Muscle layer of duodenum (tissue), 2 donors: Measurements from ENCODE around the gene PKM.

Experiments used
- H3K27ac ChIP-seq: one replicate; pipeline ENCODE4 v1.7.0; 2013; ENCODE audit warnings: mild to moderate bottlenecking, low read length
- H3K27me3 ChIP-seq: one replicate; pipeline ENCODE4 v1.7.0; 2013; ENCODE audit warnings: low read depth, mild to moderate bottlenecking, control low read depth, low read length
- H3K36me3 ChIP-seq, 2 donors: one replicate each; pipeline ENCODE4 v1.7.0; 2013; ENCODE audit warnings: low read length in 2 of 2, control low read depth in 1 of 2, mild to moderate bottlenecking in 1 of 2; ENCODE audit not compliant: insufficient read depth in 2 of 2, control insufficient read depth in 1 of 2
- H3K4me1 ChIP-seq, 2 donors: one replicate each; pipeline ENCODE4 v1.7.0; 2013; ENCODE audit warnings: low read length in 2 of 2, mild to moderate bottlenecking in 2 of 2, control low read depth in 1 of 2, moderate library complexity in 1 of 2; ENCODE audit not compliant: insufficient read depth in 2 of 2, control insufficient read depth in 1 of 2
- H3K4me3 ChIP-seq, 2 donors: one replicate each; pipeline ENCODE4 v1.7.0; 2013; ENCODE audit warnings: low read length in 2 of 2, low read depth in 1 of 2, mild to moderate bottlenecking in 1 of 2
- H3K9me3 ChIP-seq, 2 donors: one replicate each; pipeline ENCODE4 v1.7.0; 2013; ENCODE audit warnings: low read length in 2 of 2, control low read depth in 1 of 2, mild to moderate bottlenecking in 1 of 2; ENCODE audit not compliant: control insufficient read depth in 1 of 2
- donor health status: healthy.

PKM gene

GRCh38 chr15:72199721-72200212, 31.2 kb downstream of the PKM start:
- H3K4me1 ChIP-seq, result peaks cover 6 to 23% of the 10 kb centered on the region in 2 donors
- no peak overlapping the region for H3K27ac ChIP-seq
- no peaks in the 10 kb centered on the region for H3K27me3 ChIP-seq
- no peaks in the 10 kb centered on the region for H3K9me3 ChIP-seq
- no peak overlapping the region for H3K4me3 ChIP-seq
- H3K36me3 ChIP-seq, result peaks cover 55 to 60% of the 10 kb centered on the region in 2 donors

GRCh38 chr15:72199205-72199515, 31.8 kb downstream of the PKM start:
- Histone ChIP-seq H3K27ac (no peak overlapping the region), H3K4me1 (peaks cover 6 to 21% of the 10 kb centered on the region in 2 donors), H3K27me3 (no peaks in the 10 kb centered on the region), H3K36me3 (peaks cover 49 to 53% of the 10 kb centered on the region in 2 donors), H3K9me3 (no peaks in the 10 kb centered on the region), H3K4me3 (no peak overlapping the region)

GRCh38 chr15:72198356-72199204, 32.4 kb downstream of the PKM start:
- no peaks in the 10 kb centered on the region for H3K9me3 ChIP-seq
- peaks cover under 1 to 15% of the 10 kb centered on the region in 2 donors for H3K4me1 ChIP-seq
- H3K27ac ChIP-seq, result no peak overlapping the region
- H3K27me3 ChIP-seq, result no peaks in the 10 kb centered on the region
- no peak overlapping the region for H3K4me3 ChIP-seq
- peaks cover 44 to 49% of the 10 kb centered on the region in 2 donors for H3K36me3 ChIP-seq

GRCh38 chr15:72197460-72198355, 33.3 kb downstream of the PKM start, which contains the start of gene GRAMD2A:
TSS of gene GRAMD2A (minus strand) at chr15:72197787.
- Histone ChIP-seq H3K36me3 (peaks cover 37 to 41% of the 10 kb centered on the region in 2 donors), H3K4me1 (peaks cover 0 to 7% of the 10 kb centered on the region in 2 donors), H3K4me3 (peak within 1 kb of the TSS in 1 of 2 donors; percentile 64), H3K27ac (no peak within 1 kb of the TSS), H3K27me3 (no peaks in the 10 kb centered on the region), H3K9me3 (no peaks in the 10 kb centered on the region)

GRCh38 chr15:72197041-72197459, 33.9 kb downstream of the PKM start:
- H3K36me3 ChIP-seq, result peaks cover 30 to 35% of the 10 kb centered on the region in 2 donors
- no peak overlapping the region for H3K27ac ChIP-seq
- H3K4me3 ChIP-seq, result peak overlapping the region in 1 of 2 donors; percentile 64
- no peaks in the 10 kb centered on the region for H3K27me3 ChIP-seq
- peaks cover 0 to 7% of the 10 kb centered on the region in 2 donors for H3K4me1 ChIP-seq
- H3K9me3 ChIP-seq, result no peaks in the 10 kb centered on the region

- Histone ChIP-seq H3K27me3 (no peaks in the 10 kb centered on the region), H3K4me3 (peak overlapping the region in 1 of 2 donors; percentile 64), H3K27ac (no peak overlapping the region), H3K36me3 (peaks cover 25 to 30% of the 10 kb centered on the region in 2 donors), H3K9me3 (no peaks in the 10 kb centered on the region), H3K4me1 (peaks cover 0 to 7% of the 10 kb centered on the region in 2 donors)
Measured at GRCh38 chr15:72196409-72197040, 34.5 kb downstream of the PKM start.

GRCh38 chr15:72195101-72195511, 35.9 kb downstream of the PKM start:
- no peaks in the 10 kb centered on the region for H3K27me3 ChIP-seq
- no peak overlapping the region for H3K4me3 ChIP-seq
- peaks cover 0 to 7% of the 10 kb centered on the region in 2 donors for H3K4me1 ChIP-seq
- H3K9me3 ChIP-seq, result no peaks in the 10 kb centered on the region
- H3K27ac ChIP-seq, result no peak overlapping the region
- peaks cover 14 to 16% of the 10 kb centered on the region in 2 donors for H3K36me3 ChIP-seq

- Histone ChIP-seq H3K4me1 (peaks cover 0 to 7% of the 10 kb centered on the region in 2 donors), H3K27ac (no peak overlapping the region)
Measured at GRCh38 chr15:72193836-72194396, 37.1 kb downstream of the PKM start.

GRCh38 chr15:72192416-72192815, 38.6 kb downstream of the PKM start:
- no peaks in the 10 kb centered on the region for H3K27me3 ChIP-seq
- no peak overlapping the region for H3K4me3 ChIP-seq
- H3K36me3 ChIP-seq, result no peaks in the 10 kb centered on the region
- H3K27ac ChIP-seq, result no peak overlapping the region
- no peaks in the 10 kb centered on the region for H3K9me3 ChIP-seq
- peaks cover 0 to 6% of the 10 kb centered on the region in 2 donors for H3K4me1 ChIP-seq

More at GRCh38 chr15:72193836-72194396, 37.1 kb downstream of the PKM start:
- Histone ChIP-seq H3K36me3 (peaks cover 5 to 7% of the 10 kb centered on the region in 2 donors), H3K9me3 (no peaks in the 10 kb centered on the region), H3K4me3 (no peak overlapping the region), H3K27me3 (no peaks in the 10 kb centered on the region)

- Histone ChIP-seq H3K4me1 (peaks cover 0 to 2% of the 10 kb centered on the region in 2 donors), H3K9me3 (no peaks in the 10 kb centered on the region), H3K4me3 (no peak overlapping the region), H3K36me3 (no peaks in the 10 kb centered on the region), H3K27me3 (peaks cover 6% of the 10 kb centered on the region), H3K27ac (no peak overlapping the region)
Measured at GRCh38 chr15:72189250-72189902, 41.6 kb downstream of the PKM start.
